Ishikawa (cell line): ENCODE results near the gene HHIP.

Experiments
- CEBPB ChIP-seq: IDR thresholded peaks from 2 replicates; pipeline ENCODE4 v1.6.1; 2012
- CREB1 ChIP-seq: IDR thresholded peaks from 2 replicates; pipeline ENCODE4 v1.6.1; 2012; ENCODE audit warnings: low read depth
- EGR1 ChIP-seq: IDR thresholded peaks from 2 replicates; pipeline ENCODE4 v1.6.1; 2012
- EP300 ChIP-seq: IDR thresholded peaks from 2 replicates; pipeline ENCODE4 v1.6.1; 2012; ENCODE audit warnings: borderline replicate concordance
- FOXM1 ChIP-seq: IDR thresholded peaks from 2 replicates; pipeline ENCODE4 v1.6.1; 2012; ENCODE audit warnings: low read depth, borderline replicate concordance
- MAX ChIP-seq: IDR thresholded peaks from 2 replicates; pipeline ENCODE4 v1.6.1; 2012
- NFIC ChIP-seq: IDR thresholded peaks from 2 replicates; pipeline ENCODE4 v1.6.1; 2012
- RAD21 ChIP-seq: IDR thresholded peaks from 2 replicates; pipeline ENCODE4 v1.6.1; 2012; ENCODE audit warnings: low read depth
- REST ChIP-seq: IDR thresholded peaks from 2 replicates; pipeline ENCODE4 v1.6.1; 2012; ENCODE audit warnings: low read depth, mild to moderate bottlenecking
- TAF1 ChIP-seq: IDR thresholded peaks from 2 replicates; pipeline ENCODE4 v1.6.1; 2012; ENCODE audit warnings: low read depth, mild to moderate bottlenecking
- TCF12 ChIP-seq: IDR thresholded peaks from 2 replicates; pipeline ENCODE4 v1.6.1; 2012; ENCODE audit warnings: low read depth
- TEAD4 ChIP-seq: IDR thresholded peaks from 2 replicates; pipeline ENCODE4 v1.6.1; 2012
- USF1 ChIP-seq: IDR thresholded peaks from 2 replicates; pipeline ENCODE4 v1.6.1; 2012
- YY1 ChIP-seq: IDR thresholded peaks from 2 replicates; pipeline ENCODE4 v1.6.1; 2012; ENCODE audit warnings: low read depth
- ZBTB7A ChIP-seq: IDR thresholded peaks from 2 replicates; pipeline ENCODE4 v1.6.1; 2012; ENCODE audit warnings: low read depth

HHIP gene

GRCh38 chr4:144686921-144687320 is 41.0 kb downstream of the HHIP start:
- no peak for TF ChIP-seq CREB1
- TF ChIP-seq USF1, result no peak
- TF ChIP-seq EP300, result no peak
- TF ChIP-seq FOXM1, result no peak
- no peak for TF ChIP-seq MAX
- no peak for TF ChIP-seq TAF1
- TF ChIP-seq RAD21, result no peak
- no peak for TF ChIP-seq NFIC
- no peak for TF ChIP-seq REST
- TF ChIP-seq TCF12, result no peak
- TF ChIP-seq ZBTB7A, result no peak
- TF ChIP-seq YY1, result no peak
- no peak for TF ChIP-seq CEBPB
- TF ChIP-seq EGR1, result no peak
- no peak for TF ChIP-seq TEAD4

GRCh38 chr4:144687466-144687865 is 41.5 kb downstream of the HHIP start:
- no peak for TF ChIP-seq RAD21

GRCh38 chr4:144688035-144688569 is 42.1 kb downstream of the HHIP start:
- TF ChIP-seq ZBTB7A (no peak), EP300 (no peak), EGR1 (no peak), YY1 (no peak), TEAD4 (no peak), FOXM1 (no peak), REST (no peak), TAF1 (no peak), NFIC (no peak), MAX (no peak), CEBPB (no peak), TCF12 (no peak), RAD21 (no peak), USF1 (no peak)

- TF ChIP-seq EP300 (no peak), EGR1 (no peak), TCF12 (no peak), MAX (no peak), TAF1 (no peak), NFIC (no peak), YY1 (no peak), CEBPB (no peak), RAD21 (no peak), FOXM1 (no peak), ZBTB7A (no peak), CREB1 (no peak)
Measured at GRCh38 chr4:144689125-144689524, 43.2 kb downstream of the HHIP start.

- TF ChIP-seq REST, result no peak
- no peak for TF ChIP-seq RAD21
- TF ChIP-seq CREB1, result no peak
- TF ChIP-seq CEBPB, result no peak
- no peak for TF ChIP-seq USF1
- no peak for TF ChIP-seq FOXM1
- TF ChIP-seq ZBTB7A, result no peak
- TF ChIP-seq NFIC, result no peak
- TF ChIP-seq TAF1, result no peak
- no peak for TF ChIP-seq EP300
- TF ChIP-seq YY1, result no peak
- TF ChIP-seq MAX, result no peak
- TF ChIP-seq EGR1, result no peak
- no peak for TF ChIP-seq TCF12
- TF ChIP-seq TEAD4, result no peak
Measured at GRCh38 chr4:144695721-144696120, 49.8 kb downstream of the HHIP start.
